NAMALWA (cell line): Measurements from ENCODE around the gene H6PD.

Experiments
- DNase-seq: peaks from one replicate; pipeline ENCODE4 v3.0.0-alpha.2; 2015; ENCODE audit warnings: low spot score

H6PD gene

DNA sequence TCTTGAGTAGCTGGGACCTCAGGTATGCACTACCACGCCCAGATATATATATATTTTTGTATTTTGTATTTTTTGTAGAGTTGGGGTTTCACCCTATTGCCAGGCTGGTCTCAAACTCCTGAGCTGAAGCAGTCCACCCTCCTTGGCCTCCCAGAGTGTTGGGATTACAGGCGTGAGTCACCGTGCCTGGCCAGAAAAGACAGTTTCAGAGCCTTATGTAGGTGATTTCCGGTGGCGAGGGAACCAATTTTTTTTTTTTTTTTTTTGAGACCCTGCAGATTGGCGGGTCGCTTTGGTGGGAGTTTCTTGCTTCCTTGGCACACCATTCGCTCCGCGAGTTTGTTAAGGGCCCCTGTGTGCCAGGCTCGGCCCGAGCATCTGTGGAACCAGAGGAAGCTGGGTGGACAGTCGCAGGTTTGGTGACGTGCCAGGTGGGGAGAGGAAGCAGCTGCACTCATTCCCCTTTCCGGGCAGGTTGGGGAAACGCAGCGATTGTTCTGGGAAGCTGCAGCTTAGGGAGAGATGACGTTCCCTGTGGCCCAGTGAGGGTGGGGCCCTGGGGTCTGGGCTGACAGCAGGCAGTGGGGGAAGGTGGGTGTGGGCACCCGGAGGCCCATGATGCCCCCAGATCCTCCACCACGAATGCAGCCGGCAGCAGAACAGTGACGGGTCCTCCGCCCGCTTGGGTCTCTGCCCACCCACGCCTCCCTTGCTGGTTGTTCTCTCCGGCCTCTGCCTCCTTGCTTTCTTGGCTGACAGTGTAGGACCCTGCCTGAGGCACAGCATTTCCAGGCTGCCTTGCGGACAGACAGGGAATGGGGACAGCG is 83.2 kb downstream of the H6PD start:
- no peak for DNase-seq

- DNase-seq, result no peak
These were observed 84.7 kb downstream of the H6PD start for GRCh38 chr1:9319208-9319788.

DNA sequence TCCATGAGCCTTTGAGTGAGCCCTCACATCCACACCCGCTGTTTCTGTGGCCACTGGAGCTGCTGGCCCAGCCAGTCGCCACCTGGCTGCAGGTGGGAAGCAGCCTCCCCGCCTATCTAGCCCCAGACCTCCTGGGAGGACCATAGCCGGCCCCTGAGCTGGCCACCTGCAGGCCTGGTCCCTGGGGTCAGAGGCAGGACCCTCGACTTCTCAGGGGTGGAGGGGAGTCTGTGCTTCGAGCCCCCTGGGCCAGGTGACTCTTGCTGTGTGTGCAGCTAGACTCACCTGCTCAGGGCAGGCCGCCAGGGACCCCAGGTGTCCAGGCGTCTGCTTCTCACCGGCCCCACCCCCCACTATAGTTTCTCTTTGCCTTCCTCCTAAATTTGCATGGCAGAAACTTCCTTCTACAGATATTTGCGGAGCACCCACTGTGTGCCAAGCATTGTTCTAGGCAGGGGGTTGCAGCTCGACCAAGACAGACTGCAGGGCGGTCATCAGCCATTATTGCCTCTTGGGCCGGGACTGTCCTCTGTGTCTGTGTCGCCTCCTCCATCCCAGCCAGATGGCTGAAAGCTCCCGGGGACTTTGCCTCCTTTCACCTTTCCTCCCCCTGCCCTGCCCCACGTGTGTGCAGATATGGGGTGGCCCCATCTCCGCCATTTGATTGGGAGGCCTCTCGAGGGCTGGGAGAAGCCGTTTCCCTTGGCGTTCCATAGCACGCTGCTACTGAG is 85.4 kb downstream of the H6PD start:
- DNase-seq, result no peak
